Ammon's horn (tissue), 1 donor: ENCODE measurements around the gene SH2B2.
"Not testable (repeated sequence)": the region's sequence is repeated elsewhere in the genome, so short reads cannot be mapped to it uniquely, and the experiment has no call there.

Experiments
- DNase-seq: peaks from one replicate; pipeline ENCODE4 v3.0.0-alpha.2; 2016; ENCODE audit warnings: low spot score

The SH2B2 gene

GRCh38 chr7:102337002-102337401 is 50.3 kb downstream of the SH2B2 start:
- not testable (repeated sequence) for DNase-seq

DNA sequence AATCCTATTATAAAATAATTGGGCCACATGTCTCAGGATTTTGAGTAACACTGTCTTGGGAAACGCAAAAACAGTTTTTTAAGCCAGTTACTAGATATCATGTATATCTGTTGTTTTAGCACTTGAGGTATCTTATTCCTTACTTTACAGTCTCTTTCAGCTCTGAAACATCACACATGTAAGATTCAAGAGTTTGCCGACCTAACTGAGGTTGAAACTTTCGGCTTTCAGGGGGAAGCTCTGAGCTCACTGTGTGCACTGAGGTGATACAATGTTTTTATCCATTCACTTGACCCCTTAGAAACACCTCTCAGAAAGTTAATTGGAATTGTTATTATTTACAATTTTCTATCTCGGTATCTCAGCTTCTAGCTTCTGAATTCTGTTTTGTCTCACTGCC is 50.8 kb downstream of the SH2B2 start:
- not testable (repeated sequence) for DNase-seq

DNA sequence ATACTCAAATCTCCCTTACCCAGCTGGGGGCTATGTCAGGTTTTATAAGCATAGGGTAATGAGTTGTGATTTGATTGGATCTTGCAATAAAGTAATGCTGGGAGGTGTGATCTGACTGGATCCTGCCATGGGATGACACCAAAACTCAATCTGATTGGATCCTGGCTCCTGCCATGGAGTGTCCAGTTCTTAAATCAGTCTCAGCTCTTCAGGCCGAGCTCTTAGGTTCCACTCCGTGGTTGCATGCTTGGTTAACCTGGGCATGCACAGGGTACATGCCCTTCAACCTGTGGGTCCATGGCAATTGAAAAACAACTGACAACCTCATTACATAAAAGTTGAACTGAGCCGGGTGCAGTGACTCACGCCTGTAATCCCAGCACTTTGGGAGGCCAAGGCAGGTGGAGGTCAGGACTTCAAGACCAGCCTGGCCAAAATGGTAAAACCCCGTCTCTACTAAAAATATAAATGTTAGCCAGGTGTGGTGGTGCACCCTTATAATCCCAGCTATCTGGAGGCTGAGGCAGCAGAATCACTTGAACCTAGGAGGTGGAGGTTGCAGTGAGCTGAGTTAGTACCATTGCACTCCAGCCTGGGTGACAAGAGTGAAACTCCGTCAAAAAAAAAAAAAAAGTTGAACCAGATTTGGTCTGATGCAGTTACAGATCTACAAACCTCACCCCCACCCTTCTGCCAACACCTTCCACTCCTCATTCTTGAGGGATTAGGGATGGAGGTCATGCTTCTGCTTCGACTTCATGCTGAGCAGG is 54.1 kb downstream of the SH2B2 start:
- DNase-seq, result not testable (repeated sequence)

DNA sequence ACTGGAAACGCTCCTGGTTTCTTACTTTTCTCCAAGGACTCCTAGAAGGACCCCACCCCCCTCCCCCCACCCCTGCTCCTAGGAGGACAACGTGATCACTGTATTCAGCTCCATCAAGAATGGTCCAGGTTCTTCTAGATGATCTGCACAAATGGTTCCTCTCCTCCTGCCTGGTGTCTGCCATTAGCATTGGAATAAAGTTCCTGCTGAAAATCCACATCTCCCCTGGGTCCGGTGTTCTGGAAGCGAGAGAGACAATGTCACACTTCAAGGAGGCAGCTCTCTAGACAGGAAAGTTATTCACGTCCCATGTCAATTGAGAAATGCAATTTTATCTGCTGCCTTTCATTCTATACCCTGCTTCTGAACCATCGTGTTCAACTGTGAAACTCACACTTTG is 60.3 kb downstream of the SH2B2 start:
- not testable (repeated sequence) for DNase-seq

GRCh38 chr7:102356344-102356743 is 69.7 kb downstream of the SH2B2 start, which contains the start of gene SPDYE6:
TSS of gene SPDYE6 (minus strand) at chr7:102356444. CDS start at chr7:102356023, 421 bp downstream.
- not testable (repeated sequence) for DNase-seq

DNA sequence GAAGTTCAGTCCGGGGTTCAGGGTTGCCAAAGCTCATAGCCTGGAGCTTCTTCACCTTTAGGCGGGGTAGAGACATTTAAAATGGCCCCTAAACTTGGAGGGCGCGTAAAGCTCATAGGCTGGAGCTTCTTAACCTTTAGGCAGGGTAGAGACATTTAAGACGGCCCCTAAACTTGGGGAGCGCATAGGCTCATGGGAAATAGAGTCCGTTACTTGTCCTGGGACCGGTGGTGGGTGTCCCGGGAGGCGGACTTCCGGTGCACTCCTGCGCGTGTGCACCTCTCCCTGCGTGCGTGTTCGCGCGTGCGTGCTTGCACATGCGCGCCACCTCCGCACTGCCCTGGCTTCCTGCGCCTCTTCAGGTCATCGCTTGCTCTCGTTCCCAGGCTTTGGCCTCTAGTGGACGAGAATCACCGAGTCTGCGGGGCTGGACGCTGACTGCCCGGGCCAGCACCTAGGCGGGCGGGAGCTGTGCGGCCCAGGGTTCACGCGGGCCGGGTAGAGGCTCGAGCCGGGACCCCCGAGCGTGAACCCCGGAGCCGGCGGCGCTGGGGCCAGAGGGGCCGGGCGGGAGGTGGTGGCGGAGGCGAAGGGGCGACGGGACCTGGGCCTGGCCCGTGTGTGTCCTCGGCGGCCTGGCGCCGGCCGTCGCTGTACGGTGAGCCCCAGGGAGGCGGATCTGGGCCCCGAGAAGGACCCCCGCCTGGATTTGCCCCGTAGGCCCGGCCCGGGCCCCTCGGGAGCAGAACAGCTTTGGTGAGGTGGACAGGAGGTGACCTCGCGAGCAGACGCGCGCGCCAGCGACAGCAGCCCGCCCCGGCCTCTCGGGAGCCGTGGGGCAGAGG is 77.1 kb downstream of the SH2B2 start:
- peak; percentile 98 for DNase-seq

GRCh38 chr7:102364394-102364886 is 77.8 kb downstream of the SH2B2 start:
- DNase-seq, result not testable (repeated sequence)

GRCh38 chr7:102365390-102365789 is 78.7 kb downstream of the SH2B2 start:
- not testable (repeated sequence) for DNase-seq

GRCh38 chr7:102370038-102370437 is 83.4 kb downstream of the SH2B2 start:
- DNase-seq, result not testable (repeated sequence)
